ENCODE data around the gene APEH.
A peak's percentile ranks its signal among the peaks of the same experiment; 100 is the strongest.

The APEH gene

DNA sequence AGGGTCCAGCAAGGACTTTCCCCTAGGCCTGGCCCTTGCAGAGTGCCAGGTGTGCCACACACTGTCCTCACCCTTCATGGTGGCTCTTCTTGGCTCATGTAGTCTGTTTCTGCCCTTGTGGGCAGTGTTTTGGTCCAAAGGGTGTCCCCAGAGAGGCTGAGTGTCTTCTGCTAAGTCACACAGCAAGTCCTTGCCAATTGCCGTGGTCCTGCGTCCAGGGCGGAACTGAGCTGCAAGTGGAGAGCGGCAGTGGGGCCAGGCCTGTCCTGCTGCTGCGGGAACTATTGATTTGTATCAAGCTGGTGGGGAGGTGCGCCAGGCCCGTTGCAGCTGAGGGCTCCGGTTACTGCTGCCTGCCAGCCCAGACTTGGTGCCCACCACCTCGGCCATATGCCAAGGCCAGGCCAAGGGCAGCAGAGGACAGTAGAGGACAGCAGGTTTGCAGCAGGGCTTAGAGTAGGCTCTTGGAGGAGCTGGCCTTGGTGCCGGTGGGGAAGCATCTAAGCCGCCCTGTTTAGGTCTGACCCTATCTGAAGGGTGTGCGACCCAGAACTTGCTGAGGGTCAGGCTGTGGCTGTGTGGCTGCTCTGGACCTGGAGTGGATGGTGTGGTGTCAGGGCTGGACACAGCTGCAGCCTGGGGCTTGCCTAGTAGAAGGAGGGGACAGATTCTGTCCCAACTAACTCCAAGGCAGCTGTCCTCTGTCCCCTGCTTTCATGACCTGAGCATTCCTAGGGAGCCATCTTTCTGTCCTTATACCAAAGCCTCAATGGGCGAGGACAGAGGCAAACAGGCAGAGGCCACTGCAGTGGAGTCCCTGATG lies 40.8 kb downstream of the APEH start:
- DNase-seq (ENCODE audit: low read depth), result no peak

DNA sequence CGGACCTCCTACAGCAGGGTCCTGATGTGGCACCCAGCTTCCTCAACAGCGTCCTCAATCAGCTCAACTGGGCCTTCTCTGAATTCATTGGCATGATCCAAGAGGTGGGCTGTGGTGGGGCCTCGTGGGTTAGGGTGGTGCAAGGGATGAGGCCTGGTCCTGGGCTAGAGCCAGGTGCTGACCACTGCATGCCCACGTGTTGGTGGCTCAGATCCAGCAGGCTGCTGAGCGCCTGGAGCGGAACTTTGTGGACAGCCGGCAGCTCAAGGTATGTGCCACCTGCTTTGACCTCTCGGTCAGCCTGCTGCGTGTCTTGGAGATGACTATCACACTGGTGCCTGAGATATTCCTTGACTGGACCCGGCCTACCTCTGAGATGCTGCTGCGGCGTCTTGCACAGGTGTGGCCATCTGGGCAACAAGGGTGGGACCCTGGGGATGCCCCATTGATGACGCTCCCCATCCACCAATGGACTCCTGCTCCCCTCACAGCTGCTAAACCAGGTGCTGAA lies 41.5 kb downstream of the APEH start:
- DNase-seq (ENCODE audit: low read depth), result no peak

DNA sequence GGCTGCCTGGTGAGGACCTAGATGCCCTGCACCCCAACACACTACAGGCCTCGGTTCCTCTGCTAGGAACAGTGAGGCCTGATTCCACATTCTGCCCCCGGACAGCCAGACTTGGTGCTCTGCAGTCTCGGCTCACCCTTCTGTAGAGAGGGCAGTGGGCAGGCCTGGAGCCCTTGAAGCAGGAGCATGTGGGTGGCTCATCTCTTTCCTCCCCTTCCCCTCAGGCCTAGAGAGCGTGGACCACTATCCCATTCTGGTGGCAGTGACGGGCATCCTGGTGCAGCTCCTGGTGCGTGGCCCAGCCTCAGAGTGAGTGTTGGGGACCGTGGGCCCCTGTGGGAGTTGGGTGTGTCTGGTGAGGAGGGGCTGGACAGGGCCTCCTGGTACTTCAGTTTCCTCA lies 42.0 kb downstream of the APEH start:
- DNase-seq (ENCODE audit: low read depth), result no peak

DNA sequence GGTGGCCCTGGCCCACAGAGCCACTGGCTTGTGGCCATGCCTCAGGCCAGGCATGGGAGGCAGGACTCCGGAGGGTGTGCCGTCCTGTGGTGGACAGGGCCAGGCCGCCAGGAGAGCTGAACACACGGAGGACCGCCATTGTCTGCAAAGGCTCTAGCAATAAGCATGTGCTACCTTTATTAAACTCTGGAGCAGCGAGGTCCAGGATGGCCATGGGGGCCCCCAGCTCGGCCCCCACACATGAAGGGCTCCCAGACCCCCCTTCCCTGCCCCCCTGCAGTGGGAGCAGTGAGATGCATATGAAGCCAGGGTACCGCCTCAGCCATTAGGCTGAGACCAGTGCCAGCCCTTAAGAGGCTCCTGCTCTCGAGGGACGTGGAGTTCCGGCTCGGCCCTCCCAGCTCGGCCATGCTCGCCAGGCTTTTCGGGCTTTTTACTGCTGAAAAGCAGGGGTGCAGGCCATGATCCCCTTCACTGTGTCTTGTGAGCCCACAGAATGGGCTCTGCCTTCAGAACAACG lies 42.6 kb downstream of the APEH start:
- no peak for DNase-seq (ENCODE audit: low read depth)

DNA sequence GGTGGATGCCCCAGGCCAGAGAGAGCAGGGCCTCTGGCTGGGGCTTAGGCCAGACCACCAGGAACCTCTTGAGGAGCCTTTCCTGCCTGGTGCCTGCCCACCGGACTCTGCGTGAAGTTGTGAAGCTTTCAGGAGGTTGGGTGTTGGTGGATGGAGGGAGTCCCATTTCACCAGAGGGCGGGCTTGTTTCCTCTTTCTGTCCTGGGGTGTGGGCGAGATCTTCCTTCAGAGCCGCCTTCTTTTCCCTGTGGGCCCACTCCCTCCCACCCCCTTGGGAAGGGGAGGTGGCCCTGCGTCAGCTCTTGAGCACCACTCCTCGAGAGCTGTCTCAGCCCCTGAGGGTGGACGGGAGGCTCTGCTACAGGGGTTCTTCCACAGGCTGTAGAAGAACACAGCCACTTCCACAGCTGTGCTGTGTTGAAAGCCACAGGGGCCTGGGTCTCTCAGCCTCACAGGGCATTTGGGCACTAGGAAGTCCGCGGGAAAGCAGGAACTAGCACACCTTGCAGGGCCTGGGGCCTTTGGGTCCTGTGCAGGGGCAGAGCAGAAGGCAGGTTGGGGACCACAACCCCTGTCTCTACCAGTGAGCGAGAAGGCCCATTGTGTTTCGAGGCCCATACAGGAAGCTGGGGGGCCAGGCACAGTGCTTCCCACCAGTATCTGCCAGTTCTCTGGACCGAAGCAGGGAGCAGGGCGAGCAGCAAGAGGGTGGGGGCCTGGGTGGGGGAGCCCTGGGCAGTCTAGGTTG lies 43.2 kb downstream of the APEH start:
- DNase-seq (ENCODE audit: low read depth), result no peak

DNA sequence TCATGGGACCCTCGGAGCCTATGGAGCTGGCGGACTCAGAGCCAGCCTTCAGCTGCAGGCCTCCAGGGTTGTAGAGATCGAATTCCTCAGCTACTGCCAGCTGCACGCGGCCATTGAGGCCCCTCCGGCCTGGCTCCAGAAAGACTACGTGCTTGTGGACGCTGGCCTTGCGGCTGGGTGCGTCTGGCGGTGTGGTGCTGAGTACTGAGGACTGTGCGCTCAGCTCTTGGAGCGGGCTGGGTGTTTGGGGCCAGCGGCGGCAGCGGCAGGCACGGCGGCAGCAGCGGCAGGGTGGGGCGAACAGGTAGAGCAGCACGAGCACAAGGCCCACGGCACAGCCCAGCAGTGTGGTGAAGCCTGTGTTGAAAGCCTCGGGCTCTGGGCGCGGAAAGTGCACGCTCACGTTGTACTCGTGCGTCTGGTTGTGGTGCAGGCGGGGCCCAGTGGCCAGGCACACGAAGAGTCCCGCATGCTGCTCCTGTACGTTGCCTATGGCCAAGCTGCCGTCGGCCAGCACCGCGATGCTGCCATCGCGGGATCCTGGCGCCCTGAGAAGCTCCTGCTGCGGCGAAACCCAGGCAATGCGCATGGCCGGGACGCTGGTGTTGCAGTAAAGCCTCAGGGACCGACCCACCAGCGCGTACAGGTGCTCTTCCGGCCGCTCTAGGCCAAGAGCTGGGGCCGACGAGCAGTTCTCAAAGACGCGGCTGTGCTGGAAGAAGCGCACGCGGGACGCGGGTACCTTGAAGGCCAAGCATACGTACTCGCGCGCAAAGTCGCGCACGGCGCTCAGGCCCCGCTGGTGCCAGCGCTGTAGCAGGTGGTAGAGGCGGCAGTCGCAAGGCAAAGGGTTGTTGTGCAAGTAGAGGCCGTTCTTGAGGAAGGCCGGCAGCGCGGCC lies 44.1 kb downstream of the APEH start:
- no peak for DNase-seq (ENCODE audit: low read depth)

DNA sequence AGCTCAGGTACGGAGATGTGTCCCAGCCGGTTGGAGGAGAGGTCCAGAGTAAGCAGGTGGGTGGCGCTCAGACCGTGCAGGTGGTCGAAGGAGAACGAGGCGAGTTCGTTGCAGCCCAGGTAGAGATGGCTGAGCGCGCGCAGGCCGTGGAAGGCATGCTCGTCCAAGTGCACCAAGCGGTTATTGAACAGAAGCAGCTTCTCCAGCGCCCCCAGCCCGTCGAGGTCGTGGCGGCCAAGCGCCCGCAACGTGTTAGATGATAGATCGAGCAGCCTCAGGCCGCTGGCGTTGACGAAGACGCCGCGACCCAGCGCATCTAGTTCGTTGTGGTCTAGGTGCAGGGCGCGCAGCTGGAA lies 44.7 kb downstream of the APEH start:
- no peak for DNase-seq (ENCODE audit: low read depth)

DNA sequence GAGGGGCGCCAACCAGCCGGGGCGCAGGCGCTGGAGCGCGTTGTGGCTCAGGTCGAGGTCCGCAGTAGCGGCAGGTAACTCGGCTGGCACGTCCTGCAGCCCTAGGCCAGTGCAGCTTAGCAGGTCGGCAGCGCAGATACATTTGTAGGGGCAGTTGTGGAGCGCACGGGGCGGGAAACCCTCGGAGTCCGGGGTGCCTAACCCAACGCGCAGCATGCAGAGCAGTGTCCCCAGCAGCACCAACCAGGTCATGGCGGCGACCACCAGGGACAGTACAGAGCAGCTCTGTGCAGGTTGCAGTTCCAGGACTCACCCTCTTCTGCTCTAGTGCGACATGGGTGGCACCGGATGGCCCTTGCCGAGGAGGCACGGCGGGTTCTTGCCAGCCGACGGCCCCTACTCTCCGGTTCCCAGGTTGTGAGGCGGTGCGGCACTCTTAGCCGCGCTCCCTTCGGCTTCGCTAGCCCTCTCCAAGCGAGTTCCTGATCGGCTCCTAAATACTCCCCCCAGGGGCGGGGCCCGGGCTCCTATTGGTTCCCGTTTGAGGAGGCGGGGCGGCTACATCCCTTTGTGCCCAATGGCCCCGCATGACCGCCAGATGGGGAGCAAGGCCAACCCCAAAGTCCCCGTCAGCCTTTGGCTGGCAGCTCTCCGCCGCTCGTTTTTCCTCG lies 45.2 kb downstream of the APEH start, which contains the start of gene AMIGO3:
AMIGO3 (minus strand) TSS at position 471 of the 671 bp plus-strand sequence; CDS start at position 252, 219 bp downstream.
- DNase-seq (ENCODE audit: low read depth), result peak; percentile 80

DNA sequence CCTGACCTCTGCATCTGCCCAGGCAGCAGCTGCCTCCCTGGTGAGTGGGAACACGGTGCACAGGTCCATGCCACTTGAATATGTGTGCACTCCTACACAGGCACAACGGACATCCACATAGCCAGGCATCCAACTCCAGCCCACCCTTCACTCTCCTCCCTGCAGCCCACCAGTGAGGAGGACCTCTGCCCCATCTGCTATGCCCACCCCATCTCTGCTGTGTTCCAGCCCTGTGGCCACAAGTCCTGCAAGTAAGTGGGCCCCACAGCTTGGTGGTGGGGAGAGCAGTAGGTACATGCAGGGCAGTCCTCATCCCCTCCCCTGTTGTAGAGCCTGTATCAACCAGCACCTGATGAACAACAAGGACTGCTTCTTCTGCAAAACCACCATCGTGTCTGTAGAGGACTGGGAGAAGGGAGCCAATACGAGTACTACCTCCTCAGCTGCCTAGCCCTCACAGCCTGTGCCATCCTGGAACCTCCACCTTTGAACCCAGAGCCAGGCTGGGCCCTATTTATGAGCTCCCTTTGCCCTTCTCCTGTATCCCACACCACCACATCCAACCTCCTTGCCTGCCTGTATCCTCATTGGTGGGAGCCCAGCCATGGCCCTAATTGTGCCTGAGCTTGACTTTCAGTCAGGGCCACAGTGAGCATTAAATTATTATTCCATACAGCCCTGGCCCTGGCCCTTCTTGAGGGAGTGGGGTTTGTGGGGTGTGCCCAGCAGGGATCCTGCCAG lies 46.9 kb downstream of the APEH start:
- DNase-seq (ENCODE audit: low read depth), result no peak

DNA sequence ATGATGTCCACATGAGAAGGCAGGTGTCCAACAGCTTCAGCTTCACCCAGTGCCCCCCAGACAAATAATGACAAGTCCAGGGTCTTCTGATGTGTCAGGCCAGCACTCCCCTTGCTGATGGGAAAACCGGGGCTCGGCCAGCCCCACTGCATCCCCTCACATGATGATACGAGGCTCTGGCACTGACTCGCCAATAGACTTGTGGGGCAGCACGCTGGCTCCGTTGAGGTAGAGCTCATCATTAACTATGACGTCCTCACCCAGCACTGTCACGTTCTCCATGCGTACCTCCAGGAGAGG lies 47.4 kb downstream of the APEH start:
- DNase-seq (ENCODE audit: low read depth), result no peak

DNA sequence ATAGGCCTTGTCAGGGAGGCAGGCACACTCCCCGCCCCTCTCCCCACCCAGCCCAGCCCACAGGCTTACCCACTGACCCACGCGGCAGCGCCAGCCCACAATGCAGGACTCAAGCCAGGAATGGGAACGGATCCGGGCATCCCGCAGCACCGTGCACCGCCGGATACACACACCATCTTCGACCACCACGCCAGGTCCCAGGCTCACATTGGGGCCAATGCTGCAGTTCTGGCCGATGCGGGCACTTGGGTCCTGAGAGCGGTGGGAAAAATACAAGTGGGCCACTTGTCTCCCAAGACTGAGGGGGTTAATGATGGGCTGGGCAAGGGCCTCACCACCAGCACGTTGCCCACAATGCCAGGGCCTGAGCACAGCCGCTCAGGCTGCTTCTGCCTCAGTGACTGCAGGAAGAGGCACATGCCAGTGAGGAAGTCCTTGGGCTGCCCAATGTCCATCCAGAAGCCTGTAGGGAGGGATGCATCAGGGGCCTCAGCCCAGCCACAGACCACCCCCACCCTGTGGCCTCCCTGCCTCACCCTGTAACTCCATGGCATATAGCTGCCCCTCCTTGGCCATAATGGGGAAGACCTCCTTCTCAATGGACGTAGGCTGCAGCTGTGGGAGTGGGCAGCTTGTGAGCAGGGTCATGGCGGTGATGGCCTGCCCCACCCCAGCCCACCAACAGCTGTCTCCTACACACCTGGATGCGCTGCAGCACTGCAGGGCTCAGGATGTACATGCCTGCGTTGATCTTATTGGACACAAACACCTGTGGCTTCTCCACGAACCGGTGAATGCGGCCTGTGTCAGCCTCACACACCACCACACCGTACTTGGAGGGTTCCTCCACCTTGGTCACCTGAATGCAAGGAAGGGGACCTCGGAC lies 48.0 kb downstream of the APEH start:
- no peak for DNase-seq (ENCODE audit: low read depth)

DNA sequence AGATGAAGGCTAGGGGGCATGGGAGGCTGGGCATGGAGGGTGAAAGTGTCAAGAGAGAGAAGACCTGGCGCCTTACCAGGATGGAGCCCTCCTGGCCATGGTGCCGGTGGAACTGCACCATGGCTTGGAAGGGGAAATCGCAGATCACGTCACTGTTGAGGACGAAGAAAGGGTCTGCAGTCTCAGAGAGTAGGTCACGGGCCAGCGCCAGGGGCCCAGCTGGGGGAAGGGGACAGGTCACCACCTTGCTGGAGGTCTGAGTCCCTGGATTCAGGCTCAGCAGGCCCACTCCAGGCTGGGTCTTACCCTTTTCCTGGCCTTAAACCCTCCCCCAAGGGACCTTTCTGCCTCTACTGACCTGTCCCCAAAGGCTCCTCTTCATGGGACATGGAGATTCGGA lies 48.7 kb downstream of the APEH start:
- DNase-seq (ENCODE audit: low read depth), result no peak

DNA sequence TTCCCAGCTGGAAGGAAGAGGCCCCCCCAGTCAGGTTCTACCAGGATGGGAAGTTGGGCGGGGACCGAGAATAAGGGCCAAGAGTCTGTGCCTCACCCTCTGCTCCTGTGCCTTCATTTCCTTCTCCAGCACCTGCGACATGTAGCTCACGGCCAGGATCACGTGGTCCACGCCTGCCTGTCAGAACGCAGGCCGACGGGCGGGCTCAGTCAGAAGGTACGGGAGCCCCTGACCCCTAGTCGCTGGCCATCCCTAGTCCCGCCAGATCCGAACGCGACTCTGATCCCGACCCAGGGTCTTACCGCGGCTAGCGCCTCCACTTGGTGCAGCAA lies 49.1 kb downstream of the APEH start:
- DNase-seq (ENCODE audit: low read depth), result peak; percentile 33

DNA sequence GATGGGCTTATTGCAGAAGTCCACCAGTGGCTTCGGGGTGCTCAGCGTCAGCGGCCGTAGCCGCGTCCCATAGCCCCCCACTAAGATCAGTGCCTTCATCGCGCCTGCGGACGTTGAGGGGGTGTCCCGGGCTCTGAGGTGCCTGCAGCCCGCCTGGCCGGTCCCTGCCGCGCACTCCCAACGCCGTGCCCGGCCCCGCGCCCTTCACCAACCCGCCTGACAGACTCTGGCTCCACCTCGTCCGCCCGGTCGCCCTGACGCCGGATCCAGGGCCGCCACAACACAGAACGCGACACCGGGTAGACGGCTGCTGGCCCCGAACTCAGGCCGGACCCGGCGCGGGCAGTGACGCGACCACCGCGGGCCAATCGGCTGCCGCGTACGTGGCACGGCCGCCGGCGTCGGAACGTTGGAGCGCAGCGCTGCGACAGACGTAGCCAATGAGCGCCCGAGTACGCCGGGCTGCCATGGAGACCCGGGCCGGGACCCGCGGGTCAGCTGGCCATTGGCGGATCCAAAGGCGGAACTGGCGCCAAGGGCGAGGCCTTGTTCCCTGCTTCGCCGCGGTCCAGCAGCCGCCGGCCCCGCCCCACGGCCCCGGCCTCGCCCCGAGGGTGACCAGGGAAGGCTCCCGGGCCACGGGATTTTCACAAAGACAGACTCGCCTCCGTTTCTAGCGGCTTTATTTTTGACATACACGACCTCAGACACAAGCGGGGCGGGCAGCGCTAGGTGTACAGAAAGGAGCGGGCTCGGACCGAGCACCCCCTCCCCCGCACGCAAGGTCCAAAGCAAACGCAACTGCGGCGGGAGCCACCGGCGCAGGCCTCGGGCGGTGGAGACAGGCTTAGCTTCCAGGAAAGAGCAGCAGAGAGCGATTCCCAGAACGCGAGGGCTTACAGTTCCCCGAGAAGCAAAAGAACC lies 49.7 kb downstream of the APEH start, which contains the start of gene GMPPB:
GMPPB (minus strand) TSS at position 324 of the 924 bp plus-strand sequence; CDS start at position 99, 225 bp downstream.
- peak; percentile 90 for DNase-seq (ENCODE audit: low read depth)

DNA sequence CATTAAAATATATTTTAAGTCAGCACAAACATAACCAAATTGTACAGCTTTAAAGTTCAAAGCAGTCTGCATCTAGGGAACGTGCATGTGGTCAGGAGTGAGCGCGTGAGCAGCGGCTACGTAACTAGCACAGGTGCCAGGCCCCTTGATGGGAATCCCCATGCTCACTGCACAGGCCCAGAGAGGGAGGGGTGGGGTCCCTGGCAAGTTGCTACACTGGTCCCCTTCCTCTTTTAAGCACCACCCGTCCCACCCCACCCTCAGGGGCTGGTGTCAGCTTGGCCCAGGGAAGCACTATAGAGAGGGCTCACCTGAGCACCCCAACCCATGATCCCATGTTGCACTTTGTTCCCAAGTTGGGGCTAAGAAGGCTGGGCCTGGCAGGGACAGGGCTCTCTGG lies 50.4 kb downstream of the APEH start:
- DNase-seq (ENCODE audit: low read depth), result no peak

DNA sequence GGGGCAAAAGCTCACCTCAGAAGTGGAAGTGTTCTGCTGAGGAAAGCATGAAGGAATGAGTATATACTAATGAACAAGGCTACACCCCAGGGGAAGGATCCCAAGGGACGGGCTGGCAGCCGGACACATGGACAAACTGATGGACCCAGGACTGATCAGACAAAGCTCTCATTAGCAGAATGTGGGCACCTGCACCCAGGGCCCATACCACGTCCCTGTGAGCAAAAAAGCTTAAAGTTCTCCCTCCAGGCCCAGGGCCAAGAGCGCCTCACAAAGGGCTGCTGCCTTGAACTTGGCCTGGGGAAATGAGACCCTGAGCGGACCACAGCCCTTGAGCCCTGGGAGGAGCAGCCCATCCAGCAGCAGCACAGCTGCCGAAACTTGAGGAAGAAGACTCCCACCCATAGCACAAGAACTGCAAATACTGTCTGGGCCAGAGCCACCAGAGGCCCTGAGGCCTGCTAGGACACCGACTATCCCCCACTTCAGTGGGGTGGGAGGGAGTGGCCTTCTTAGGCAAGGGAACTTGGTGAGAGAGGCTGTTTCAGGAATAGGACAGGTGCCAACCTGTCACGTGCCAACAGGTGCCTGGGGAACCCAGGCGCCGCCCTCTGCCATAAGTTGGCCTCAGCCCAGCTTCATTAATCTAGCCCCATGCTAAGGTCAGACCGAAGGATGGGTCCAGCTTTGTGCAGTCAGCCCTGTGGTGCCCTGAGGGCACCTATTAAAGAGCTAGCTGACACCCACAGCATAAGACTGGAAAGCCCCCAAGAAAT lies 51.9 kb downstream of the APEH start:
- no peak for DNase-seq (ENCODE audit: low read depth)

DNA sequence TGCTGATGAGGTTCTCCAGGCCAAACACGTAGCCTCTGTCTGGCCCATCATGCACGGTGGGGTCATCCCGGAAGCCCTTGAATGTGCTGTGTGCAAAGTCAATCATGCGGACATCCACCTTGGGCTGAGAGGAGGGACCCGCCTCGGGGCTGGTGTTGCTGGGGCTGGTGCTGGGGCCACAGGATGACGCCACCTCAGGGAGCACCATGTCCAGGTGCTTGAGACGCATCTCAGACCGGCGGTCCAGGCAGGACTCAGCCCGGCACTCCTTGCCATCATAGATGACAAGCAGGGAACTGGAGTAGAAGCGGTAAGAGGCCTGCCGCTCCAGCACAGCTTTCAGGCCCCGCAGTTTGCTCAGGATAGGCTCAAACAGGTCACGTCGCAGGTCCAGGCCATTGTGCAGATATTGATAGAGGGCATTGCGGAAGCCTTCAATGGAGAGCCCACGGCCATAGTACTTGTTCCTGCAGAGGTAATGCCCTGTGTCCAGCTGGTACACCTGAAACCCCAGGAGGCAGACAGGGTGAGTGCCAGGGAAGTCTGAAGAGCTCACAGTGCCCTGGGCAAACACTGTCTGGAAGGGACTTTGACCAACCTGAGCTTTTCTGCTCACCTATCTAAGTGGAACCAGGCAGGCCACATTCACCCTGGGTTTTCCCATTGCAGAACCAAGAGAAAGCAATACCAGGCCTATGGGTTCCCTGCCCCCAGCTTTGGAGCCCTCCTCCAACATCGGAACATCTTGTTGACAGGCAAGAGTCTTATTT lies 53.2 kb downstream of the APEH start:
- DNase-seq (ENCODE audit: low read depth), result no peak

Measured in activated T-helper 1 cell treated with Interleukin-2 at 50 U/mL for 16 hours (primary cell).